ENCODE measurements around the gene COPE.

DNA sequence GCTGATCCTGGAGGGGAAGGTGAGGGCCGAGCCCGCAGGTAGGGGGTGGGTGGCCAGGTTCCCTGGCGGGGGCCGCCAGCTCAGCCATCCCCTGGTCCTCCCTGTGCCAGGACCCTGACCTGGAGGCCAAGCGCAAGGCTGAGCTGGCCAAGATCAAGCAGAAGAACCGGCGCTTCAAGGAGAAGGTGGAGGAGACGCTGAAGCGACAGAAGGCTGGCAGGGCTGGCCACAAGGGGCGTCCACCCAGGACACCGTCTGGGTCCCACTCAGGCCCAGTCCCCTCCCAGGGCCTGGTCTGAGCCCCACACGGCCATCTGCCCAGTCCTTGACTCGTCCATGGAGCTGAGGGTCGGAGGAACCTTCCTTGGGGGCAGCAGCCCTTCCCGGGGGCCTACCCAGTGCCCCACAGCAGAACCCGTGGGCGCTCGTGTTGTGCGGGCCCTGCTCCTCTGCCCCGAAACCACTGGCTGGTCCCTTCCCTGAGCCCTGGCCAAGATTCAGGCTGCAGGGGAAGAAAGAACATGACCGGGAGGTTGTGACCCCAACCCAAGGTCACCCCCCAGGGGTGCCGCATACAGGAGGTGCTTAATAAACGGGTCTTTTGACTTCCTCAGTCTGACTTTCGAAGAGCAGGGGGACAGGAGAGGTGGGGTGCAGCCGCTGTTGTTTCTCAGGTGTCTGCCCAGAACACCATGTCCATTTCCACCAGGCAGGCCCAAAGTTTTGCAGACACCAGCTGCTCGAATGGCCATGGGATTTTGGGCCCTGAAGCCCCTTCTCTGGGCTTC, 9.0 kb upstream of the COPE start:
- no peak for TF ChIP-seq CTCF (IDR thresholded peaks at IDR 0.05)
- TF ChIP-seq EZH2 (IDR thresholded peaks at IDR 0.05): no peak

Data from neural progenitor cell (in vitro differentiated cells).